Activated CD8-positive, alpha-beta memory T cell treated with anti-CD3 and anti-CD28 coated beads for 4 hours (primary cell): ENCODE data around the gene PDGFC.

Experiments
- DNase-seq, 2 donors: peaks; one replicate each; pipeline ENCODE4 v3.0.0-alpha.2; 2020; ENCODE audit warnings: low read depth in 2 of 2

PDGFC gene

DNA sequence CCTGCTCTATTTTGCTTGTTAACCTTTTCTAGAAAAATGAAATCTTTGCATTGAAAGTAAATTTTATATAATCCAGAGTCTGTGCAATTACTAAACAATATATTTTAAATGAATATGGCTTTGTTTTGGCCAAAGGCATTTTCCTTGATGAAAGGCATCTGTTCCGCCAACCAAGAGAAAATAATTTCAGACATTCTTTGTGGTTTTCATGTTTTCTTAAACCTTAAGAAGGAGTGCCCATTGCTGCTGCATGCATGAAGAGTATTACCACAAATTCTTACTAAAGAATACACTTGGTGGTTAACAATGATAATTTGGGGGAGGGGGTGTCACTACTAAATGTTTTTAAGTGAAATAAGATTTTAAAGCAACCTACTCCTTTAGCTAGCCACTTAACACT lies 2.7 kb upstream of the PDGFC start:
- no peak for DNase-seq

DNA sequence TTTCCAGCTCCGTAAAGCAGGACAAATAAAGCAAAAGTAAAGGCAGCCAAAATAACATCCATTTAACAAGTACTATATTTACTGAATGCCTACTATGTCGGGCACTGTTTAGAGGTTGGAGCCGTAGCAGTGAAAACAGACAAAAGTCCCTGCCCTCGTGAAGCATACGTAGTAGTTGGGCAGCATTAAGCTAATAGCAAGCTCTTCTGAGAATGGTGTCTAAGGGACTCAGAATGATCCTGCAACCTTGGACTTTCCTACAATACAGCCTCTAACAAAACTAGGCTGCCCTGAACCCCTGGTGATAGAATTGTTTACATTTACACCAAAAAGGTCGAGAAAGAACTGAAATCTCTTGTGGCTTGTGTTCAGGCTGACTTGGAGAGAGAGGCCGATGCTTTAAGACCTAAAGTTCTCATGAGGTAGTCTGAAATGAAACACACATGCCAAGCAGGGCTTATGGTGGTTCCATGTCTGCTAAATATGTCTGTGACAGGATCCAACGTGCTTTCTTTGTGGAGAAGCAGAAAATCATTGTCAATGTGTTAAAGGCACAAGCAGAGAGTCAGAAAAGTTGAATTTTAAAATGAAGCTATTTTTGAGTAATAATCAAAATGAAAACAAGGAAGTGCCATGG lies 898 bp upstream of the PDGFC start:
- DNase-seq = no peak

DNA sequence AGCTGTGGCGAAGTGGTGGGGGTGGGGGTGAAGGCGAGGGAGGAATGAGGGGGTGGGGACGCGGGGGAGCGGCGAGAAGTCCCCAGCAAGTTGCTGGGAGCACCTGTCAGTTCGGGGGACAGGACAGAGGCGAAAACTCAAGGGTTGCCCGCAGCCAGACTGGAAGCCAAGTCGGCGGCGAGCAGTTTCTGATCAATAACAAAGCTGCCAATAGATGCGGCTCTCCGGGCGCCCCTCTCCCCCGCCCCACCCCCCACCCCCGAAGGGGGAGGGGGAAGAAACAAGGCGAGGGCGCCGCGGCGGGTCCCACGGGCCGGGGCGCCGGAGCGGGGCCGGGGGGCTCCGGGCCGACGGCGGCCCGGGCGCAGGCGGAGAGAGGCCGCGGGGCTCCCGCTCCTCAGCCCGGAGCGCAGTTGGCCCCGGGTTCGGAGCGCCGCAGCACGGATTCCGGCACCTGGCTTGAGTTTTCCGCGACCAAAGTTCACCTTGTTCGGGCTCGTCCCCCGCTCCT lies 379 bp downstream of the PDGFC start:
- no peak for DNase-seq

DNA sequence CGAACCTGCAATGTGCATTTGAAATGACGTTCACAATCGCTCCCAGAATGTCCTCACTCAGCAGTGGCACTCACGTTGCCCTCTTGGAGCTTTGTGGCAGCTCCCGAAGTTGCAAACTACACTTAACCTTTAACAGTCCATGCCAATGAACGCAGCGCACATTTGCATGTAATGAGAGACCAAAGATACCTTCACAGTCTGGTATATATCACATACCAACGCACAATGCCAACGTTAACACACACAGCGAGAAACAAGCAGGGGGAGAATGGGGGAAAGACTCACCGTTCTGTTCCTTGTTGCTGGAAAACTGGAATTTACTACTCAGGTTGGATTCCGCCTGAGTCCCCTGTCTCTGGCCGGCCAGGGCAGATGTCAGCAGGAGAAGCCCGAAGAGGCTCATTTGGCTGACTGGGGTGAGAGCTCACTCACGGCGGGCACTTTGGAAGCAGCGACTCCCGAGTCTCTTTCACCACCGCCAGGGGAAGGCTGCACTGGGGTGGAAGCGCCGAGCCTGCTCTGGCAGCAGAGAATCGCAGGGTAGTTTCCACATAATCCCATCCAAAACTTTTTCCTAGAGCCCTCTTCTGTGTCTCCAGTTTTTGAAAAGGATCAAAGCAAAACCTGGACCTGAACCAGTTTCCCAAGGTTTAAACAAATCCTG lies 966 bp downstream of the PDGFC start:
- no peak for DNase-seq

DNA sequence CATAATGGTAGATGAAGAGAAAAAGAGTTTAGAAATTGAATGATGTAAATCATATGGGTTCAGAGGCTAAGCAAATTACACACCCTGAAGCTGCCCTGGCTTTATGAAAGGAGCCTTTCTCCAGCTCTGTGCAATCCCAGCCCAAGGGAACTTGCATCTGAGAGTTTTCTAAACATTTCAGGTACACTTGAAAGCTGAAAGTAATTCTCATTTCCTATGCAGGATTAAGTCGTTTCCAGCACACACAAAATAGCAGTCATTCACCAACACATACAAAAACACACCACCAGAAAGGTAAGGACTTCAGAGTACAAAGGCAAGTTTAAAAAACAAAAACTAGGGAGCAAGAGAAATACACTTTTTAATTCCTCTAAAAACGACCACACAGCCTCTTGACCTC lies 1.7 kb downstream of the PDGFC start:
- no peak for DNase-seq

DNA sequence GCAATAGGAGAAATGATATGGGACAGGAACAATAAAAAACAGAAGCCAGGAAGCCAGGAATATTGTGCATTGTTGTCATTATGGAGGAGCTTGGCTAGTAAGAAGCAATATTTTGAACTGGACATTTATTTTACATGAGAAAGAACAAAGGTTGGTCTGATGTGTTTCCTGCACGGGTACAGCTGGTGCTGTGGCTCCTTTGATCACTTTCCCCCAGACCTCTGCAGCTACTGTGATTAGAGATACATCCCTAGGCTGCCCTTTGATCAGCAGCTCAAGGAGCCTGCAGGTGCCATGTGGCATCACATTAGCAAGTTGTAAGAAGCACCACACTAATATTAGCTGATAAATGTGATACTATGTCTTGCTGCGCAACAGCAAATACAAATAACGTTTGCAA lies 2.5 kb downstream of the PDGFC start:
- DNase-seq = no peak

DNA sequence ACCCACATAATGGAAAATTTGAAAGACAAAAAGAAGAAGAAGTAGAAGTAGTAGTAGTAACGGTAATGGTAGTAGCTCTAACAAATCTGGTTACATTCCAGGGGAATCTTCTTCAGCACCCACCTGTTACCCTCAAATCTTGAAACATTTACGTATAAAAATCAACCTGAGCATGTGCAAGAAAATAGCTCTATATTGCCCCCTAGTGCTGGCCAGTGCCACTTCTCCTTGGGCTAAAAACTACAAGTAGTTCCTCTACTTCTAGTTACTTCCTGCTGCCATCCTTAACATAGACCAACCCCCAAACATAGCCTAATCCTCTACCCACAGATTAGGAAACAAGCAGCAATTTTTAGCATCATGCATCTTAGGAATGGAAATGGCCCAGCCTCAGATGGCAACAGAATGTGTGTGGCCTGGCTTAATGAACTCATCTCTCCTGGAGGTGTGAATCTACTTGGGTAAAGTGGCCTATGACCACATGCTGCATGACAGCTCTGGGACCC lies 3.1 kb downstream of the PDGFC start:
- no peak for DNase-seq

DNA sequence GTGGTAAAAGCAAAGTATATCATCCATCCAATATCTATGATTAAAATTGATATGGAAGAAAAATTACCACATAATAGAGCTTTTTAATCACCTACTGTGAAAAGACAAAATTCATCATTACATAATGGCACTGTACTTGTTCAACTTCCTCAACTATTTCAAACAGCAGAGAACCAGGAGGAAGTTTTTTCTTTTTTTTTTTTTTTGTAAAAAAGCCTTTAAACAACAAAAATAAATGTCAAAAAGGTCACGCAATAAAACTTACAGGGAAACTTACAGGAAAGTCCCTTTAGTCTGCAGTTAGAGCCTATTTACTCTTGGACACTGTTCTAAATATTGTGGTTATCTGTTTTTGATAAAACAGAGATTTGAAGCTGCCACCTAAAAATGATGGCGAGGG lies 4.8 kb downstream of the PDGFC start:
- DNase-seq = no peak

DNA sequence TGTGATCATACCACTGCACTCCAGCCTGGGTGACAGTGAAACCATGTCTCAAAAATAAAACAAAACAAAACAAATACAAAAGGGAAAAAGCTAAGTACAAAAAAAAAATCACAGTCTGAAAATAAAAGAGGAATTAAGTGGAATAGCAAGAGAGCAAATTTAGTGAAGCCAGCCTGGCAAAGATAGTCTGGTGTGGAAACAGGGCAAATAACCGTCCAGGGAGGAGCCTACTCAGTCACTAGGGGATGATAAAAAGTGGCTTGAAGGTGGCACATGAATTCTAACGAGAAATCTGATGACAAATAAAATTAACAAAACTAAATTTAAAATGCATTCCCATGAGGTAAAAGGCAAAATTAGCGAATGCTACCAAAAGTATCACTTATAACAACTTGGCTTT lies 8.2 kb downstream of the PDGFC start:
- DNase-seq = no peak

DNA sequence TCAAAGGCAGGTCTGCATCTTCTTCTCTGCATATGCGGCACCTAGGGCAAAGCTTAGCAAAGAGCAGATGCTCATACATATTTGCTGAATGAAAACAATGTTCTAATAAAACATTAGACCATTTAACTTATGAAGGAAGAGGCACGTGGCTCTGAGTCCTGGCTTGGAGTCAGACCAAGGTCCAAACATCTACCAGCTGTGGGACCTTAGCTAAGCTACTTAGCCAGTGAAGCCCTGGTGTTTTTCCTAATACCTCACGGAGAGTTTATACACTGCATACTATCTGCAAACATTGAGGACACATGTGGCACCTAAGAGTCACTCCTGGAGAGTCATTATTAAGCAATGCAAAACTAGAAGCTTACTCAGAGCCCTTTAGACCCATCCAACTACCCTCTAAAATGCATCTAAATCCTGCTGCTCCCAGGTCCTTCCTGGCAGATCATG lies 9.0 kb downstream of the PDGFC start:
- no peak for DNase-seq

DNA sequence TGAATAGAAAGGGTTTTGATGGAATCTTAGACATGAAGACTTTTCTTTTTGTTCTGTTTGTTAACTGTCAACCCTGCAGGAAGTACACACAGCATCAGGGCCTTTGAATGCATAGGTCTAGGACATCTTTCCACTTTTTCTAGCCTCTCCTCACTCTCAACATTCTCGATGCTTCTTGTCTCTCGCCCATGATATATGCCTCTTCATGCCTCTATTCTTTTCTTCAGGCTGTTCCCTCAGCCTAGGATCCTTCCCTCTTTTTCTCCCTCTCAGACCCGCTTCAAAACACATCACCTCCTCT lies 9.6 kb downstream of the PDGFC start:
- DNase-seq = no peak

DNA sequence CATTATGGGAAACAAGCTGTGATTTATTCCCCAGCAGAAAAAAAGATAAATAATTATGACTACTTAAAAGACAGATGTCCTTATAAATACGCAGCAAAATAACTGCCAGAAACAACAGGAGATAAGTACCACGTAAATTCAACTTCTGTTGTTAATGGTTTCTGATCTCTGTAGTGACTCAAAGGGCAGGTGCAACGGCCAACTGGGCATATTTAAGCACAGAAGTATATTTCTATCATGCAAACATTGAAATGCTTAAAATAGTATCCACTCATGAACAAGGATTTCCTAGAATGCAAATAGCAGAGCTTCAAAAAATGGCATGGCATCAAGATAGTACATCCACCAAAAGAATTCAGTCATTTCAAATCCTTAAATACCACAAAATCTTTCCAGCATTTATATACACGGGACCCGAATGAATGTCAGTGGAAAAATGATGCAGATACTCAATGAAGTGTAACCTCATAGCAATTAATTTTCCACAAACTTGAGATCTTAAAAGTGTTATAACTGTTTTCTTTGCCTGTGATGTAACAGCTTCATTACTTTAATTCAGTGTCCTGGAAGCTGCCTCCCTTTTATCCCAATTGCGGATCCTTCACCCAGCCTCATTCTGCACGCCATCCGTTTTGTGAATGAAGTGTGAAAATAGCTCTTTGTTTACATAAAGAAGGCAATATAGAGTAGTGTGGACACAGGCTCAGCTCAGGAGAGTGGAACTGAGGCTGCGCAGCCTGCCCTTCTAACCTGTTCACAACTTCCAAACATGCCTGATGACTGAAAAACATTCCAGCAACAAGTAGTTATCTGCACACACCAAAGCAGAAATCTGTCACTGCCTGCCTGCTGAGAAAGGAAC lies 10.2 kb downstream of the PDGFC start:
- DNase-seq = no peak

DNA sequence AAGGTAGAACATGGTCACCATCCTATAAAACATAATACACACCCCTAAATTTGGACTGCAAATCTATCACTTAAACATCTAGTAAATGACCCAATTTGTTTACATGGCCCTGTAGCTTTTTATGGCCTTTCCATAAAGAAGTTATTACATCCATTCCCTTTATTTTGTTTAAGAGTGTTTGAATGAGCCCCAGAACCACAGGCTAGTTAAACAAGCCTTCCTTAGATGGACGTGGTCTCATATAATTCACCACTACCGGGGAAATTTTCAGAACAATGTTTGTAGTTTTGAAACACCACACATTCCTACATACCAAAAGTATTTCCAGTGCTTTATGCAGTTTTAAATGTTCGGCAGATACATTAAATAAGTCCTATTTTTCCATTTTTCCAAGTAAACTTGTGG lies 12.3 kb downstream of the PDGFC start:
- DNase-seq = no peak

DNA sequence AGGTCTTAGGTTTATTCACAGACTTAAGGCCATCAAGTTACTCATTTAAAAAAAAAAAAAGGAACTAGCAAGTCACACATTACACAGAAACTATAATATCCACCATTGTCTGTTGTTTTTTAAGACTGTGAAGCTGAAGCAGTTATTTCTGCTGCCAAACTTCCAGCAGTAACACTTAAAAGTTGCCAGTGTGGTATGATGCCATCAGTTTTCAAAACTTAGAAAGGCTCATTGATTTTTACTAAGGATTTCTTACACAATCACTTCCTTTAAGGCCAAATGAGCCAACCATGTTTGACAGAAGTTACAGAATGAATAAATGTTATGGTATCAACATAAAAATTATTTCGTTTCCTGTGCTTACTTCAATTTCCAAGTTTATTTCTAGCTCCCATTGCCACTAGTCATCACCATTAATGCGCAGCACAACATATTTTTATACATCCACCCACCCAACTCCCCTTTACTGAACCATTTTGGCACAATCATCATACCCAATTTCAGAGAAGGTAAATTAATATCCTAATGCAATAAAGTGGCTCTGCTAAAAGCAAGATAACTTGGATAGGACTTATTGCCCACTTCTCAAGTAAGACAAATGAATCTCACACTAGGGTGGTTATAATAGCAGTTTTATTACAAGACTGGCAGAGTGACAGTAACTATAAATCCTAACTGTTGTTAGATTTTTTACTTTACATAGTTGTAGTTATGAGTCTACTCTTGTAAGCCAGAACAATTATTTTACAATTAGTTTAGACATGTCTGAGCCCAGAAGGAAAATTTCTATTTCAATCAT lies 13.1 kb downstream of the PDGFC start:
- DNase-seq = no peak

DNA sequence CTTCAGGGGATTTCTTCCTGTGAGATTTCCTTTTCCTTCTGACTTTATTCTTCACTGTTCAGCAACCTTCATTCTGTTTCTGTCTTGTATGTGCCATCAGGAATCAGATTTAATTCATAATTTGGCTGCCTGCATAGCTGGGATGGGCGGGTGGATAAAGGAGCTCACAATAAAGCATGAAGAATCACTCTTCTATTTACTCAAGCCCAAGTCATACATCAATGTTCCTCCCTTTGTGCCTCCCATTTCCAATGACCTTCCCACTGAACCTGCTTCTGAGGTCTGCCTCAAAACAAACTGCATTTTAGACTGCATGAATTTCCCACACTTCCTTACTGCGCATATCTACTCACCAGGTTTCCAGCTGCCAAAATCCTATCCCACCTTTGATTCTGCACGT lies 14.0 kb downstream of the PDGFC start:
- DNase-seq = no peak

DNA sequence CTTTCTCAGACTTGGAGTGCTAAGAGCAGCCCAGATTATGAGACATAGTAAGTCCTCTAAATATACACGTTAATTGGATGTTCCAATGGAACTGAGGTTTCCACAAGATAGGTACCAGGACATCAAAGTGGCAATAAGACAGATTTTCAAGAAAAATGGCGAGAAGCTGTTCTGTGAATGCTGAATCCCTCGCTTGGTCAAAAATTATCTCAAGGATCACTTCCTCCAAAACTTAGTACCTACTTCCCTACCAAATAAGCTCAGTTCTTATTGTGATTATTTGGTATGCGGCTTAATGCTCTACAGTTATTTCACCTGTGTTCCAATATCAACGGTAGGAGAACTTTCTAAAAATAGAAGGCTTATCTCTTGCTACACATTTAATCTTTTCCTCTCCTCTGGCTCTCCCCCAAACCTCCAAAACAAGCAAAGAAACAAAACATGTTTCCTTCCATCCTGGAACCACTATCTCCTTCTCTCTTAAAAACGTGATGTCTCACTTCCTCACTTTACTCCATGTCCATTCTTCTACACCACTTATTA lies 14.7 kb downstream of the PDGFC start:
- no peak for DNase-seq

DNA sequence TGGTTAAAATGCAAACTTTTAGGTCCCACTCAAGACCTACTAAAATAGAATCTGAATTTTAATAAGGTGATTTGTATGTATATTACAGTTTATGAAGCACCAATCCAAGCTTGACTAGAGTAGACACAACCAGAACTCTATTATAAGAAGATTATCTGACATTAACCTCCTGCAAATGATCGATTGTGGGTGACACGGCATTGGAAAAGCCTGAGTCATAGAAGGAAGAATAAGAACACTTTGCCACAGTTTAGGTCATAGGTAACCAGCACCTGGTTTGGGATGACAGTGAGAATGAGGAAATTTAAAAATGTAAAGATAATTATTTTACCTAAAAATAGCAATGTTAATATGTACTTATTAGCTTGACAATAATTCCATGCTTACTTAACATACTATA lies 15.2 kb downstream of the PDGFC start:
- DNase-seq = no peak

DNA sequence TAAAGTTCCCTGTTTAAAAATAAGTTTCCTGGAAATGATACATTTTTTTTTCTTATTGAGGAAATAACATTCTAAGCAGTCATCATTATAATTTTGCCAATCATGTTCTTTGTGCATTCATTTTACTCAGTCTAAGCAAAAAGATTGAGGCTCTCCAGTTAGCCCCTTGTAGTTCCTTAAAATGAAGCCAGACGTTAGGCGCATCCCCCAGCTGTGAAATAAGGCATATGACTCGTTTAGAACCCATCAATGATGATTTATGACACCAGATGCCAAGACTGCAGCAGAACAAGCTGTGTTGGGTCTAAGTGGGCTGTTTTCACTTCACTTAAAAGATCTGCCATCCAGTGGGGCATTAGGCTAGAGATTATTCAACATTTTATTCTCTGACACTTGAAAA lies 17.0 kb downstream of the PDGFC start:
- DNase-seq = no peak

DNA sequence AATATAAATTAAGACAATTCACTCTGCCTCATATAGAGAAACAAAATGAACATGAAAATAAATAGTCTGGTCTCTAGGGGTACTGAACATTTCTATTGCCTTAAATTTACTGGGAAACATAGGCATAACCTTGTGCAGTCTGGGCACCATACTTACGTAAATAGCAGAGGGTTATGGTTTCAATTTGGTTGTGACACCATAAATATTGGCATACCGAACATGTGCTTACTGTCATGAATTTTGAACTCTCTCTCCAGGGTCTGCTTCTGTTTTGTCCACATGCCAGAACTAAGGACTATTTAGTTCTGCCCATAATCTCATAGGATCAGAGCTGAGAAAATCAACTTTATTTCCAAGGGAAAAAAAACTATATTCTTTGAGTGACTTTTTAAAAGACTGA lies 17.6 kb downstream of the PDGFC start:
- no peak for DNase-seq

DNA sequence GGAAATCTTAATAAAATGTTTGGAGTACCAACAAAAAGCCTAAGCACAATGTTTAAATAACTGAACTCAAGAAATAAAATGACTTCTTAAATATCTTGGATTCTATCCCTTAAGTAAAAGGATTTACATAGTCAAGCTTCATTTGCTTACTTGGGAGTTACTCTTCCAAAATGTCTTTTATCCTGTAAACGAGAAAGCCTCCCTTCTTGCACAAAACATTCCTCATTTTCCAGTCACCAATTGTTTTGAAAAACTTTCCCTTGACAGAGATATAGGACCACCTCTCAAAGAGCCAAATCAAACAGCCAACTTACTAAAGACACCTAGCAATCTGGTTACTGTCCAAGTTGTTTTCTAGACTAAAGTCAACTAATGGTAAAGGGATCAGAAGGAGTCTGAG lies 18.6 kb downstream of the PDGFC start:
- DNase-seq = no peak

DNA sequence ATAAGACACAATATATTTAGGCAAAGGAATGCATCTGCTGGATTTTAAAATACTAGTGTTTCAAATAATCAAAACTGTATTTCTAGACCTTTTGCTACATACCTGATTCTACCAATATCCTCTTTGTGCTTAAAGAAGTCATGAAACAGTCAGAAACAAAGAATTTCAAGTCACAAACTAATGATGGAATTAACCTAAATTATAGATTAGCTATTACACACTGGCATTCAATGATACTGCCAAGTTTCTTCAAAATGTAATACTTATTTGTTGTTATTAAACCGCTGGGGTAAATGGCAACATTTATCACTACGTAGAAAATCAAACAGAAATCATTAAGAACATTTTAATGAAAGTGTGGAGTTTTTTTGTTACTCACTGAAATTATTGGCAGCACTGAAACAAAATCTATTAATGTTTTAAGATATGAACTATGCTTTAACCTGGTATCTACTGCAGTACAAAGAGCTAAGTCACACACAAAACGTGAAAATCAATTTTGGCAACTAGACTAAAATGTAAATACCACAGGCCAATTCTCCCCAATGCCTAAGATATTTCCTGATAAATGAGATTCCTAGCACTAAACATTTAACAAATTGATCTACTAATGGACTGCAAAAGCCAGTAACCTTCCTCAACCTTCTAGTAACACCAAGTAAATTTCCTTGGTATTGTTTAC lies 19.4 kb downstream of the PDGFC start:
- DNase-seq = no peak
